GM18508 (cell line): Measurements from ENCODE around the gene FGD4.

ENCODE experiments used
- ATAC-seq: cut with Tn5 transposase; IDR thresholded peaks from one replicate; pipeline ENCODE4 v1.9.1; 2021; ENCODE audit warnings: moderate number of reproducible peaks; ENCODE audit not compliant: insufficient read depth, unreplicated experiment

Gene FGD4

DNA sequence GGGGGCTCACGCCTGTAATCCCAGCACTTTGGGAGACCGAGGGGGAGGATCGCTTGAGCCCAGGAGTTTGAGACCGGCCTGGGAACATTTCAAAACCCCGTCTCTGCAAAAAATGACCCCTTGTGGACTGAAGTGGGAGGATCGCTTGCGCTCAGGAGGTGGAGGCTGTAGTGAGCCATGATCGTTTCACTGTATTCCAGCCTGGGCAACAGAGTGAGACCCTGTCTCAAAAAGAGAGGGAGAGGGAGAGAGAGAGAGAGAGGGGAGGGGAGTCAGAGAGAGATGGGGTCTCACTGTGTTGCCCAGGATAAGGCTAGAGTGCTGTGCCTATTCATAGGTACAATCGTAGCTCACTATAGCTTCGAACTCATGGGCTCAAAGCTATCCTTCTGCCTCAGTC is 2.8 kb downstream of the FGD4 start:
- ATAC-seq = no peak

DNA sequence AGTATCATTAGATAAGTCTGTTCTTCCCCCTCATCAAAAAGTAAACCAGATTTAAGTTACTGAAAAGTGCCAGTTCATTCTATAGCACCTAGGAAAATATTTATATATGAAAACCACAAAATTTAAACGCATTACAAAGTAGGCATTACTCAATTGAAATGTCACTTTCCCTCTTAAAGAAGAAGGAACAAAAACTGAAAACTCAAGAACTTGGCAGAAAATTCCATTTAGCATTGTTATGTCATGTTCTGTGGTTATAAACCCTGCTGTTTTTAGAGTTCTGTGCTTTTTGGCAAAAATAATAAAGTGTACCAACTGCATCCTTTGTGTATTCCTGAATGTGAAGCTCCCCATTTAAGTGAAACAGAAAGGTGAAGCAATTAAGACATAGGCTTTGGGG is 3.6 kb downstream of the FGD4 start:
- ATAC-seq = no peak

GRCh38 chr12:32407795-32408194 is 8.4 kb downstream of the FGD4 start:
- ATAC-seq = no peak

DNA sequence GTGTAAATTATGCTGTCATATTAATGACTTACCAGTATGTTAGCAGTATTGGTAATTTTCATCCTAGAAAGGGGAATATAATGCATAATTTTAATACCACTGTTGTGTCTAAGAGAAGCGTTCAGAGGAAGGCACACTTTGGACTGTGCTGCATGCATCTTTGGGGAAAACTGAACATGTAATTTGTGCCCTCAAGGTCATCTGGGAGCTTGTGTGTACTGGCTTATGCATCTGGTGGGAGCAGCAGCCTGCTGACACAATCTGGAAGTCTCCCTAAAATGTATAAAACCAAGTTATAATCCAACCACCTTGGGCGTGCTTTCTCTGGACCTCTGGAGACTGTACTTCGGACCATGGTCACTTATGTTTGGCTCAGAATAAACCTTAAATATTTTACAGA is 14.1 kb downstream of the FGD4 start:
- ATAC-seq = no peak

DNA sequence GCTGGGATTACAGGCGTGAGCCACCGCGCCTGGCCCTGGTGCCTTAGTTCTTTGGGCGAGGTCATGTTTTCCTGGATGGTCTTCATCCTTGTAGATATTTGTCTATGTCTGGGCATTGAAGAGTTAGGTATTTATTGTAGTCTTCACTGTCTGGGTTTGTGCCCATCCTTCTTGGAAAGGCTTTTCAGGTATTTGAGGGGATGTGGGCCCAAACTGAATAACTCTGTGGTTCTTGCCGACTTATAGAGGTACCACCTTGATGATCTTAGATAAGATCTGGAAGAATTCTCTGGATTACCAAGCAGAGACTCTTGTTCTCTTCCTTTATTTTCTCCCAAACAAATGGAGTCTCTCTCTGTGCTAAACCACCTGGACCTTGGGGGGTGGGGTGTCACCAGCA is 18.9 kb downstream of the FGD4 start:
- ATAC-seq = no peak

DNA sequence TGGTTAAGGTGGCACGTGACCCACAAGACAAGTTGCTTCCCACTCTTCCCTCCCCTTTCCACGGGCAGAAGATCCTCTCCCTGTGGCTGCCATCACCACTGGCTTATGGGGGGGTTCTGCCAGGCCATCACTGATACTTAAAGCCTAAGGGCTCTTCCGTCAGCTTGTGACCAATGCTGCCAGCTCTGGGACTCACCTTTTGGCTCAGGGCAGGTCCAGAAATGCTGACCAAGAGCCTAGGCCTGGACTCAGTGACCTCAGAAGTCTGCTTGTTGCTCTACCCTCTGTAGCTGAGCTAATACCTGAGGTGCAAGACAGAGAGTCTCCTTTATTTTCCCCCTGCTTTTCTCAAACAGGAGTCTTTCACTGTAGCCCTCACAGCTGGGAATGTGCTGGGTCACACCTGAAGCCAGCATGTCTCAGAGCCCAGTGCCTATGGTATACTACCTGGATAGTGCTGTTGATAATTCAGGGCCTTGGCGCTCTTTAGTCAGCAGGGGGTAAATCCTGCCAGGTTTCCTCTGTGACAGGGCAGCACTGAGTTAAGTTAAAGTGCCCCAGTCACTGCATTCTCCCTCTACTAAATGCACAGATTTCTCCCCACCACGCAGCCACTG is 19.7 kb downstream of the FGD4 start:
- ATAC-seq = no peak

DNA sequence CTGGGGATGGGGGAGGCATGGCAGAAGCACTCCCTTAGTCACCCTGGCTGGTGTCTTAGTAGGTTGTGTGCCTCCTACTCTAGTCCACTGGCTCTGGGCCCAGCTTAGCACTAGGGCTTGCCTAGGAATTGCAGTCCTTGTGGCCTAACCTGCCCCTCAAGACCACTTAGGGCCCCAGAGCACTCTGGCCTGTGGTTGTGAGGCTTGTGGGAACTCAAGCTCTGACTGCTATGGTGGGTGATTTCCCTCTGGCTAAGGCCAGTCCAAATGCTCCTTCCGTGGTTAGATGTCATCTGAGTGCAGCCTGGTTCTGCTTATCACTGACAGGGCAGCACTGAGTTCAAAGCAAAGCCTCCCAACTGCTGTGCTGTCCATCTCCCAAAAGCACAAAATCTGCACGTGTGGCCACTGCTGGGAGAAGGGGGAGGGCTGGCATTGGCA is 20.2 kb downstream of the FGD4 start:
- ATAC-seq = no peak

- no peak for ATAC-seq
These were observed 21.0 kb downstream of the FGD4 start for GRCh38 chr12:32420356-32420755.

- no peak for ATAC-seq
These were observed 24.2 kb downstream of the FGD4 start for GRCh38 chr12:32423559-32423958.

GRCh38 chr12:32431025-32431424 is 31.7 kb downstream of the FGD4 start:
- ATAC-seq = no peak

DNA sequence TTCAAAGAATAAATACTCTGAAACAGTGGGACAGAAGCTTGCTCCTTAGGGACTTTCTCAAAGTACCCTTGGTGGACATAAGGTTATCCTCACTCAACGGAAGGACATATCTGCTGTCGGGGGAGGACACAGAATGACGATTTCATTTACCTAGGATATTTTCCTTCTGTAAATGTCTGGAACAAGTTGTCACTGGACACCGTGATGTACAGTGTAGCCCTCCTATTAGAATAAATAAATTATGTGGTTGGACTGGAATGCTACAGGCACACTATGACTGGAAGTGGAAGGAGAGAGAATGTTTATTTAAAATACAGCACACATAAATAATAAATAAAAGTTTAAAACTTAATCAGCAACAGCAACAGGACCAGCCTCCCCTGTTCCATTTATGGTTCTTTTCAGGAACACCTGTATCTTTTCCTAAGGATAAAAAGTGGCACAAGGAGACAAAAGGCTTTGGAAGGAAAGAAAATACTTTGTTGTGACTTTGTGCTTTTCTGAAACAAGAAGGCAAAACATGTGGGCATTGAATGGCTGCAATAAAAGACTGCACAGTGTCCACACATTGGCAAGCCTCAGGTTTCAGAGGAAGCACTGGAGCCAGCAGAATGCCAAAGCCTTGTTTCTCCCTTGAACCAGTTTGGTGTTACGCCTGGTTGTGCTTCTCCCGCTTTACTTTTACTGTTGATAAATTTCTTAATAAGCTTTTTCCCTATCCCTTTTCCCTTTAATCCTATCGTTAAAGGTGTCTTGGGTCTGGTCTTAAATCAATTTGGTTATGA is 36.8 kb downstream of the FGD4 start:
- ATAC-seq = no peak

DNA sequence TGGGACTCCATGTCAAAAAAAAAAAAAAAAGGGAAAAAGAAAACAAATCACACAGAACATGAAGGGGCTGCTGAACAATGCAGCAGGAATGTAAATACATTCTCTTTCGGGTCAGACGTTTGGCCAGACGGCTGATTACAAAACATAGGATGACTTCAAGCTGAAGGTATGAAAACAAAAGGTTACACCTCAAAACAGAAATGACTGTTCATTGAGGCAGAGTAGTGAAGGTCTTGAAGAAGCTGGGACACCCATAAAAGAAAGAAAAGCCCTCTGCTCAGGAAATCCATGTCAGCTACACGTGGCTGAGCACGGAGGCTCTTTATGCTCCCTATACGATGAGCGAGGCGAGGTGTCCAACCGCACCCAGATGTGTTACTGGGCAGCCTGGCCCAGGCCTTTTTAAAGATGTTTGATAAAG is 37.7 kb downstream of the FGD4 start:
- ATAC-seq = no peak

DNA sequence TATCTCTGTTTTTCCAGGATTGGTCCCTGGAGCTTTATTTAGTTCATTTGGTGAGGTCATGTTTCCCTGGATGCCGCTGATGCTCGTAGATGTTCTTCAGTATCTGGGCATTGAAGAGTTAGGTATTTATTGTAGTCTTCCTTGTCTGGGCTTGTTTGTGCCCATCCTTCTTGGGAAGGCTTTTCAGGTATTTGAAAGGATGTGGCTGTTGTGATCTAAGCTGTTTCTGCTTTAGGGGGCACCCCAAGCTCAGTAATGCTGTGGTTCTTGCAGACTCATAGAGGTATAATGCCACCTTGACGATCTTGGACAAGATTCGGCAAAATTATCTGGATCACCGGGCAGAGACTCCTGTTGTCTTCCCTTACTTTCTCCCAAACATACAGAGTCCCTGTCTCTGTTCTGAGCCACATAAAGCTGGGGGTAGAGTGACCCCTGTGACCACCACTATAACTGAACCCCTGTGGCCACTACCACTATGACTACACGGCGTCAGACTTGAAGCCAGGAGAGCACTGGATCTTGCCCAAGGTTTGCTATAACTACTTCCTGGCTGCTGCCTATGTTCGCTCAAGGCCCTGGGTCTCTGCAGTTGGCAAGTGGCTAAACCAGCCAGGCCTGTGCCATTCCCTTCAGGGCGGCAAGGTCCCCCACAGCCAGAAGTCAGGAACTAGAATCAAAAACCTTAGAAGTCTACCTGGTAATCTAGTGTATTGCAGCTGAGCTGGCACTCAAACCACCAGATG is 40.9 kb downstream of the FGD4 start:
- no peak for ATAC-seq

- ATAC-seq = no peak
These were observed 44.1 kb downstream of the FGD4 start for GRCh38 chr12:32443491-32443890.

GRCh38 chr12:32444895-32445294 is 45.5 kb downstream of the FGD4 start:
- no peak for ATAC-seq

DNA sequence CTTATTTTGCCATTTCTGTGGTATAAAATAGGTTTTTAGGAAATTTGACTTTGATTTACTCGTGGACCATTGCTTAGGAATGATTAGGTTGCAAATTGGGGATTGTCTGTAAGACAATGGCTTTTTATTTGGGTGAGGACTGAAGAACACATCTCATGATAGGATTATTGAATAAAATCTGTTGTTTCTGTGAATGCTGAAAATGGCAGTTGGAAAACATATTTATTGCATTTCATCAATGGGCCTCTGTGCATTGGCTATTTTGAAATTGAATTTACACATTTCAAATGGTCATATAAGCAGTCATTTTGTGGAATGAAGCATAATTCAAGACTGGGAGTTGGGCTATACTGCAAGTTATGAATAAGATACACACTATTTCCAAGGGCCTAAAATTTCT is 46.0 kb downstream of the FGD4 start:
- ATAC-seq = no peak

GRCh38 chr12:32446316-32447119 is 47.2 kb downstream of the FGD4 start:
- ATAC-seq = no peak

DNA sequence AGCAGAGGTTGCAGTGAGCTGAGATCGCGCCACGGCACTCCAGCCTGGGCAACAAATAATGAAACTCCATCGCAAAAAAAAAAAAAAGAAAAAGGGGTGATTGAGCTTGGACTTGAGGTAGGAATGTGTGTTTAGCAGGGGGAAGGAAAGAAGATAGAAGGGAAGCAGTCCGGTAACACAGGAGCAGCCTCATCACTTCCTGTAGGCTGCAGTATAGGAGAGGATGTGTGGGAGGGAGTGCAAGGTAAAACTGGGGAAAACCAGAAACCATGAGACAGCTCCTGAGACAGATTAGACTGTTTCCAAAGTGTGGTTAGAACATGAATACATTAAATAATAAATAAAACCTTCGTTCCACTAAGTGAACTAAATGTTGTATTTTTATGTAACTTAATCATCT is 49.2 kb downstream of the FGD4 start:
- no peak for ATAC-seq

DNA sequence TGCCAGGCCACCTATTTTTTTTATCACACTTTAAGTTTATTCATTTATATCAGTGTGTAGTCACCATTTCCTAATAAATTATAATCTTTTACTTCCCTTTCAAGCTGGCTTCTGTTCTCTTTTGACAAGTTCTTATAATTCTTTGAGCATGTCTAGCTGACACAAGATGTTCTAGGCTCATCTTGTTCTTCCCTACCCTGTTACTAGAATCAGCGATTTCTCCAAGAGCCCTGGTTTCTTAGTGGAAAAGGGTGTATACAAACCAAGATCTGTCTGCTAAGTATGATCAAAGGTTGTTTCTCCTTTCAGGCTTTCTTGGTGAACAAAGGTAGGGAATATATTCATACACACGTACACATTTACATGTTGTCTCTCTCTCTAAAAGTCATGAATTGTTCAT is 51.0 kb downstream of the FGD4 start:
- no peak for ATAC-seq

DNA sequence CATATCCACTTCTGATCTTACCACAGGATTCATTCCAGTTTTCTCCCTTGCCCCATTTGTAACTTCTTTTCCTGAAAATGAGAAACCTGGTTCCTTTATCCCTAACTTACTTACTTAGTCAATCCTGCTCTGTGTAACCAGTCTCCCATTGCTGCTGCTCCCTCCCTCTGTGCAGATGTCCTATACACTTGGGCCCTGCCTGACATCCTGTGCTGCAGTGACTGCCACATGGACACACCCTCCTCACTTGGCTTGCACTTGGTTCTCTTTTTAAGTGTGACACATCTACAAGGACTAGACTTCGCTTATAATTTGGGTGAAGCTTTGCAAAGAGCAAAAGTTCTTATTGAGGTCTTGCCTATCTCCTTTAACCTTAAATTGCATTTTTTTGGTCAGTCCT is 51.4 kb downstream of the FGD4 start:
- ATAC-seq = no peak

GRCh38 chr12:32451816-32452215 is 52.5 kb downstream of the FGD4 start:
- no peak for ATAC-seq
